SK-N-SH (cell line): ENCODE measurements around the gene ZSCAN18.

Source experiments
- EP300 ChIP-seq, 2 experiments: IDR thresholded peaks; 2 replicates each; pipeline versions ENCODE4 v1.4.0 to v1.6.1; 2012; ENCODE audit warnings: borderline replicate concordance in 1 of 2, low read depth in 1 of 2, low read length in 1 of 2
- NRF1 ChIP-seq: IDR thresholded peaks from 2 replicates; pipeline ENCODE4 v1.6.1; 2012; ENCODE audit warnings: low read depth, mild to moderate bottlenecking, low read length
- POLR2AphosphoS5 ChIP-seq: IDR thresholded peaks from 2 replicates; pipeline ENCODE4 v1.6.1; 2012; ENCODE audit warnings: low read depth, low read length
- RXRA ChIP-seq: IDR thresholded peaks from 2 replicates; pipeline ENCODE4 v1.4.0; 2012; ENCODE audit warnings: low read depth, mild to moderate bottlenecking, borderline replicate concordance
- SMC3 ChIP-seq: IDR thresholded peaks from 2 replicates; pipeline ENCODE4 v1.6.1; 2012; ENCODE audit warnings: low read depth, low read length, improper control_type of control experiment
- TF ChIP-seq, protein P1 (sequence below): fragments of 200-600 bp; sonication (generic); IDR thresholded peaks from 2 replicates; pipeline ENCODE4 v1.6.1; 2017; ENCODE audit warnings: antibody characterized with exemption, mild to moderate bottlenecking, moderate library complexity
- TF ChIP-seq, protein P2 (sequence below): IDR thresholded peaks from 2 replicates; pipeline ENCODE4; 2012

DNA sequence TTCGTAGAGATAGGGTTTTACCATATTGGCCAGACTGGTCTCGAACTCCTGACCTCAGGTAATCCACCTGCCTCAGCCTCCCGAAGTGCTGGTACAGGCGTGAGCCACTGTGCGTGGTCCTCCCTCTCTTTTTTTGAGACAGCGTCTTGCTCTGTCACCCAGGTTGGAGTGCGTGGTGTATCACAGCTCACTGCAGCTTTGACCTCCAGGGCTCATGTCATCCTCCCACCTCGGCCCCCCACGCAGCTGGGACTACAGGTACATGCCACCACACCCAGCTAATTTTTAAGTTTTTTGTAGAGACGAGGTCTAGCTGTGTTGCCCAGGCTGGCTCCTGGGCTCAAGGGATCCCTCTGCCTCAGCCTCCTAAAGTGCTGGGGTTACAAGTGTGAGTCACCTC is 18.2 kb downstream of the ZSCAN18 start:
- TF ChIP-seq POLR2AphosphoS5 (no peak), NRF1 (no peak), RXRA (no peak), EP300 (IDR thresholded peaks at IDR 0.05; ENCODE audit: borderline replicate concordance in 1 of 2, low read depth in 1 of 2, low read length in 1 of 2) (no peak), SMC3 (no peak)
- TF ChIP-seq, protein P1, sequence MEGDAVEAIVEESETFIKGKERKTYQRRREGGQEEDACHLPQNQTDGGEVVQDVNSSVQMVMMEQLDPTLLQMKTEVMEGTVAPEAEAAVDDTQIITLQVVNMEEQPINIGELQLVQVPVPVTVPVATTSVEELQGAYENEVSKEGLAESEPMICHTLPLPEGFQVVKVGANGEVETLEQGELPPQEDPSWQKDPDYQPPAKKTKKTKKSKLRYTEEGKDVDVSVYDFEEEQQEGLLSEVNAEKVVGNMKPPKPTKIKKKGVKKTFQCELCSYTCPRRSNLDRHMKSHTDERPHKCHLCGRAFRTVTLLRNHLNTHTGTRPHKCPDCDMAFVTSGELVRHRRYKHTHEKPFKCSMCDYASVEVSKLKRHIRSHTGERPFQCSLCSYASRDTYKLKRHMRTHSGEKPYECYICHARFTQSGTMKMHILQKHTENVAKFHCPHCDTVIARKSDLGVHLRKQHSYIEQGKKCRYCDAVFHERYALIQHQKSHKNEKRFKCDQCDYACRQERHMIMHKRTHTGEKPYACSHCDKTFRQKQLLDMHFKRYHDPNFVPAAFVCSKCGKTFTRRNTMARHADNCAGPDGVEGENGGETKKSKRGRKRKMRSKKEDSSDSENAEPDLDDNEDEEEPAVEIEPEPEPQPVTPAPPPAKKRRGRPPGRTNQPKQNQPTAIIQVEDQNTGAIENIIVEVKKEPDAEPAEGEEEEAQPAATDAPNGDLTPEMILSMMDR, result no peak
- TF ChIP-seq, protein P2, sequence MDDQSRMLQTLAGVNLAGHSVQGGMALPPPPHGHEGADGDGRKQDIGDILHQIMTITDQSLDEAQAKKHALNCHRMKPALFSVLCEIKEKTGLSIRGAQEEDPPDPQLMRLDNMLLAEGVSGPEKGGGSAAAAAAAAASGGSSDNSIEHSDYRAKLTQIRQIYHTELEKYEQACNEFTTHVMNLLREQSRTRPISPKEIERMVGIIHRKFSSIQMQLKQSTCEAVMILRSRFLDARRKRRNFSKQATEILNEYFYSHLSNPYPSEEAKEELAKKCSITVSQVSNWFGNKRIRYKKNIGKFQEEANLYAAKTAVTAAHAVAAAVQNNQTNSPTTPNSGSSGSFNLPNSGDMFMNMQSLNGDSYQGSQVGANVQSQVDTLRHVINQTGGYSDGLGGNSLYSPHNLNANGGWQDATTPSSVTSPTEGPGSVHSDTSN, result no peak
